HEK293 (cell line): ENCODE data around the gene HSD17B3.

Experiments
- CTCF ChIA-PET: fragments of 350-600 bp; formaldehyde crosslinking; extraction: SDS; loops from one replicate; lab custom pipeline; 2021; ENCODE audit warnings: antibody characterized with exemption; lab: Yijun Ruan, JAX
- POLR2A ChIA-PET: fragments of 300-600 bp; formaldehyde crosslinking; extraction: SDS; loops from one replicate; lab custom pipeline; 2020; ENCODE audit warnings: antibody characterized with exemption, inconsistent platforms; lab: Yijun Ruan, JAX
- H3K27ac ChIP-seq: fragments of 200-500 bp; sonication (Bioruptor generic); 2 replicates; pipeline ENCODE4 v1.5.1; 2014; ENCODE audit warnings: low read depth, low read length, control low read depth, inconsistent platforms; ENCODE audit errors: extremely low read depth
- H3K36me3 ChIP-seq, 2 experiments: fragments of 200-500 bp in 1 of 2; sonication (Bioruptor generic) in 1 of 2; 1 replicate in 1 of 2; 2 replicates in 1 of 2; pipeline ENCODE4 v1.5.1; 2014 to 2017; ENCODE audit warnings: inconsistent platforms in 2 of 2, low read length in 2 of 2; ENCODE audit not compliant: control insufficient read depth in 2 of 2, insufficient read depth in 1 of 2
- H3K4me1 ChIP-seq: fragments of 200-500 bp; sonication (Bioruptor generic); 2 replicates; pipeline ENCODE4 v1.5.1; 2014; ENCODE audit warnings: mild to moderate bottlenecking, low read length, inconsistent platforms; ENCODE audit not compliant: control insufficient read depth, insufficient read depth
- H3K4me3 ChIP-seq: 2 replicates; pipeline ENCODE4 v1.5.1; 2011; ENCODE audit warnings: low read depth, mild to moderate bottlenecking, control low read depth, low read length, moderate library complexity
- H3K9me3 ChIP-seq: fragments of 200-500 bp; sonication (Bioruptor generic); 2 replicates; pipeline ENCODE4 v1.5.1; 2014; ENCODE audit warnings: low read depth, low read length, inconsistent platforms; ENCODE audit not compliant: control insufficient read depth, insufficient read depth
- ELK4 ChIP-seq: IDR thresholded peaks from 2 replicates; pipeline ENCODE4 v1.6.1; 2011; ENCODE audit warnings: mild to moderate bottlenecking, low read depth, low read length, borderline replicate concordance
- GLI2 ChIP-seq: fragments of 450-650 bp; formaldehyde crosslinking; IDR thresholded peaks from 2 replicates; pipeline ENCODE4; 2017; ENCODE audit warnings: missing biosample characterization, missing genetic modification characterization, low read depth, borderline replicate concordance
- GLI4 ChIP-seq: fragments of 450-650 bp; formaldehyde crosslinking; IDR thresholded peaks from 2 replicates; pipeline ENCODE4 v1.5.1; 2016; ENCODE audit warnings: missing biosample characterization, missing genetic modification characterization
- HOXA7 ChIP-seq: sonication (generic); formaldehyde crosslinking; IDR thresholded peaks from 2 replicates; pipeline ENCODE4 v1.8.1; 2022; ENCODE audit warnings: missing genetic modification reagents, borderline replicate concordance
- IKZF3 ChIP-seq: fragments of 450-650 bp; IDR thresholded peaks from 2 replicates; pipeline ENCODE4 v1.5.0; 2018; ENCODE audit warnings: missing biosample characterization, mild to moderate bottlenecking, missing genetic modification characterization, moderate library complexity
- KLF9 ChIP-seq: fragments of 450-650 bp; formaldehyde crosslinking; IDR thresholded peaks from 2 replicates; pipeline ENCODE4 v1.5.1; 2016; ENCODE audit warnings: missing biosample characterization, missing genetic modification characterization, low read depth
- OVOL3 ChIP-seq: fragments of 450-650 bp; formaldehyde crosslinking; IDR thresholded peaks from 2 replicates; pipeline ENCODE4 v1.5.1; 2016; ENCODE audit warnings: missing biosample characterization, missing genetic modification characterization
- PRDM6 ChIP-seq: fragments of 450-650 bp; formaldehyde crosslinking; IDR thresholded peaks from 2 replicates; pipeline ENCODE4 v1.5.1; 2017; ENCODE audit warnings: missing biosample characterization, missing genetic modification characterization
- WT1 ChIP-seq: fragments of 450-650 bp; formaldehyde crosslinking; IDR thresholded peaks from 2 replicates; pipeline ENCODE4 v1.5.1; 2016; ENCODE audit warnings: missing biosample characterization, missing genetic modification characterization
- ZBTB11 ChIP-seq: fragments of 450-650 bp; formaldehyde crosslinking; conservative IDR thresholded peaks from 2 replicates; pipeline ENCODE4 v1.5.1; 2016; ENCODE audit warnings: low read depth, missing biosample characterization, missing genetic modification characterization
- ZFP41 ChIP-seq: fragments of 450-650 bp; formaldehyde crosslinking; IDR thresholded peaks from 2 replicates; pipeline ENCODE4 v1.5.1; 2016; ENCODE audit warnings: missing biosample characterization, missing genetic modification characterization, borderline replicate concordance
- ZNF140 ChIP-seq: fragments of 450-650 bp; formaldehyde crosslinking; IDR thresholded peaks from 2 replicates; pipeline ENCODE4 v1.5.1; 2016; ENCODE audit warnings: missing biosample characterization, missing genetic modification characterization
- ZNF146 ChIP-seq: fragments of 450-650 bp; formaldehyde crosslinking; IDR thresholded peaks from 2 replicates; pipeline ENCODE4 v1.5.1; 2016; ENCODE audit warnings: missing biosample characterization, missing genetic modification characterization
- ZNF16 ChIP-seq: fragments of 450-650 bp; formaldehyde crosslinking; IDR thresholded peaks from 2 replicates; pipeline ENCODE4 v1.5.1; 2016; ENCODE audit warnings: low read depth, missing biosample characterization, missing genetic modification characterization
- ZNF221 ChIP-seq: fragments of 450-650 bp; formaldehyde crosslinking; IDR thresholded peaks from 2 replicates; pipeline ENCODE4 v1.5.1; 2017; ENCODE audit warnings: missing biosample characterization, missing genetic modification characterization, borderline replicate concordance
- ZNF248 ChIP-seq: fragments of 450-650 bp; formaldehyde crosslinking; IDR thresholded peaks from 2 replicates; pipeline ENCODE4 v1.5.1; 2017; ENCODE audit warnings: missing biosample characterization, missing genetic modification characterization
- ZNF280C ChIP-seq: fragments of 450-650 bp; formaldehyde crosslinking; IDR thresholded peaks from 2 replicates; pipeline ENCODE4 v1.5.1; 2016; ENCODE audit warnings: missing biosample characterization, missing genetic modification characterization
- ZNF561 ChIP-seq: fragments of 450-650 bp; IDR thresholded peaks from 2 replicates; pipeline ENCODE4 v1.5.1; 2018; ENCODE audit warnings: missing biosample characterization, missing genetic modification characterization, borderline replicate concordance
- ZNF610 ChIP-seq: fragments of 450-650 bp; formaldehyde crosslinking; IDR thresholded peaks from 2 replicates; pipeline ENCODE4 v1.5.1; 2016; ENCODE audit warnings: missing biosample characterization, missing genetic modification characterization, borderline replicate concordance
- ZNF654 ChIP-seq: fragments of 450-650 bp; formaldehyde crosslinking; IDR thresholded peaks from 2 replicates; pipeline ENCODE4 v1.5.1; 2016; ENCODE audit warnings: low read depth, missing biosample characterization, missing genetic modification characterization
- ZSCAN18 ChIP-seq: fragments of 450-650 bp; formaldehyde crosslinking; IDR thresholded peaks from 2 replicates; pipeline ENCODE4 v1.5.1; 2016; ENCODE audit warnings: missing biosample characterization, missing genetic modification characterization

The HSD17B3 gene

GRCh38 chr9:96204853-96205252, 97.1 kb downstream of the HSD17B3 start (continued):
- TF ChIP-seq ZBTB11 (tag by site-specific recombination): no peak
- TF ChIP-seq ZFP41 (tag by site-specific recombination): no peak
- TF ChIP-seq ELK4: no peak
- TF ChIP-seq KLF9 (tag by site-specific recombination): no peak
- TF ChIP-seq ZNF146 (tag by site-specific recombination): no peak
- TF ChIP-seq ZNF654: no peak
- no peak for TF ChIP-seq IKZF3 (tag by site-specific recombination)

GRCh38 chr9:96203867-96204501, 98.0 kb downstream of the HSD17B3 start:
- no peaks in the 10 kb centered on the region for H3K4me1 ChIP-seq
- no peaks in the 10 kb centered on the region for H3K9me3 ChIP-seq
- H3K27ac ChIP-seq: no peak overlapping the region
- H3K4me3 ChIP-seq: no peak overlapping the region
- ChIA-PET POLR2A (no interaction called here), CTCF (interaction anchor here (1.5 kb wide), 1 partner anchor 13 kb away, joined by 3 read pairs; no protein-coding TSS in a partner anchor)
- no peaks in the 10 kb centered on the region for H3K36me3 ChIP-seq
- TF ChIP-seq ZNF16 (no peak), WT1 (no peak), GLI2 (tag by site-specific recombination) (no peak), ZBTB11 (tag by site-specific recombination) (no peak), ZSCAN18 (tag by site-specific recombination) (no peak), ZNF561 (tag by site-specific recombination) (no peak), ZNF140 (tag by site-specific recombination) (no peak), ZNF280C (tag by site-specific recombination) (no peak), GLI4 (tag by site-specific recombination) (no peak), OVOL3 (tag by site-specific recombination) (no peak), HOXA7 (CRISPR knock-in tag) (no peak), ZNF248 (tag by site-specific recombination) (no peak), ZNF221 (no peak), PRDM6 (no peak), ZNF610 (tag by site-specific recombination) (no peak)
